HG03175 (cell line): ENCODE results near the gene OSBP2.

Experiments
- ATAC-seq: cut with Tn5 transposase; IDR thresholded peaks from one replicate; pipeline ENCODE4 v1.9.1; 2021; ENCODE audit warnings: mild to moderate bottlenecking, moderate library complexity; ENCODE audit not compliant: unreplicated experiment

The OSBP2 gene

GRCh38 chr22:30928401-30928800 lies 233.7 kb downstream of the OSBP2 start:
- no peak for ATAC-seq

GRCh38 chr22:30930228-30930627 lies 235.6 kb downstream of the OSBP2 start:
- ATAC-seq = no peak

GRCh38 chr22:30931541-30932300 lies 237.0 kb downstream of the OSBP2 start:
- ATAC-seq = no peak

GRCh38 chr22:30932661-30933060 lies 238.0 kb downstream of the OSBP2 start:
- ATAC-seq = no peak

- ATAC-seq = no peak
Measured at GRCh38 chr22:30933457-30933856, 238.8 kb downstream of the OSBP2 start.

GRCh38 chr22:30934053-30934452 lies 239.4 kb downstream of the OSBP2 start:
- ATAC-seq = no peak

- no peak for ATAC-seq
Measured at GRCh38 chr22:30940685-30941362, 246.2 kb downstream of the OSBP2 start.

DNA sequence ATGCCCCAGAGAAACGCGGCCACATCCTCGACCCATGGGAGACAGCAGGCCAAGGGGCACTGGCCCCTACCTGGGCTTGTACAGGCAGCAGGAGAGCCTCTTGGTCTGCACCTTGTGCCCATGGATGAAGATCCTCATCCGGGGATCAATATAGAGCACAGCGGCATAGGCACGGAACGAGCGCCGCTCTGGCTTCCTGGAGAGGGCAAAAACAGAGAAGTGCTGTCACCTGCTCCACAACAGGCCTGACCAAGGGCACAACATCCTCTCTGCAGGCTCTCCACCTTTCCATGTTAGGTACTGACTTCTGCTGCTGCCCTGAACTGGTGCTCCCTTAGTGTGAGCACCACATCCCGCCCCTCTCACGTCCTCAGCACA lies 246.7 kb downstream of the OSBP2 start:
- ATAC-seq = no peak

DNA sequence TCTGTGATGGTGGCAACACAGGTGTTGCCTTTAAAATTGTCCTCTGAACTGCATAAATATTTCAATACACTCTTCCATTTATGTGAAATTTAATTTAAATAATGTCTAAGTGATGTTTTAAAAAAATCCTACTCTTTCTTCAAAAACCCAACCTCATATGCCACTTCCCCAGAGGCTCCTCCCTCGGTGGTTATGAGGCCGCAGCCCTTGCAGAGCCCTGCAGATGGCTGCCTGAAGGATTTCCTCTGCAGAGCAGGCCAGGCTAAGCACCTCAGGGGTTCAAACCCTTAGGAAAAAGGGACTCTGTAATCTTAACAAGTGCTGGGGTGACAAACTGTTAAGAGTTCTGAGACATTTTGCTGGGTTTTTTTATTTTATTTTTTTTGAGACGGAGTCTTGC lies 248.7 kb downstream of the OSBP2 start:
- no peak for ATAC-seq

GRCh38 chr22:30944986-30945385 lies 250.3 kb downstream of the OSBP2 start:
- no peak for ATAC-seq

GRCh38 chr22:30945653-30946052 lies 251.0 kb downstream of the OSBP2 start:
- ATAC-seq = no peak

- ATAC-seq = no peak
Measured at GRCh38 chr22:30946354-30946753, 251.7 kb downstream of the OSBP2 start.

DNA sequence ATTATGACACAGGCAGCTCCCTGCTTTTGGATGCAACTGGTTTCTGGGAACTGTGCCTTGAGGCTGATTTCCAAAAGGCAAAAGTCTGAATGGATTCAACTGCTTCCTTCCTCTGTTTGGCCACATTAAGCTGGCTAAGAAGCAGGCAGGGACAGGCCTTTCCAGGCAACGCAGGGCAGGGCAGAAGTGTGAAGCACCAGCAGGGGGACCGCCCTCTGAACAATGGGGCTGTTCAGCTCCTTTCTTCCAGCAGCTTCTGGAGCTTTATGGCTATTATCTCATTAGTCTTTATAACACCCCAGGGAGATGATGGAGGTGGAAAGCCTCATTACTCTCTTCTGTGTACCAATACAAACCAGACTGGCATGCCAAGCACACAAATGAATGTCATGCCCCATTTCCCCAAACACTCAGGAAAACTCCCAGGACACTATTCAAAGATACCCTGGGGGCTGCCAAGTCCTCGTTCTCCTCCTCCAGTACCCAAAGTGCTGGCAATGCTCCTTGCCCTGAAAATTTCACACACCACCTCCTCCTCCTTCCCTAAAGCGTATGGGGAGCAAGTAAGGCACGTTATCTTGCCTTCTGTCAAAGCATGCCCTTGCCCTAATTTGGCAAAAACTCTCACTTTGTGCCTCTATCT lies 252.6 kb downstream of the OSBP2 start:
- no peak for ATAC-seq

DNA sequence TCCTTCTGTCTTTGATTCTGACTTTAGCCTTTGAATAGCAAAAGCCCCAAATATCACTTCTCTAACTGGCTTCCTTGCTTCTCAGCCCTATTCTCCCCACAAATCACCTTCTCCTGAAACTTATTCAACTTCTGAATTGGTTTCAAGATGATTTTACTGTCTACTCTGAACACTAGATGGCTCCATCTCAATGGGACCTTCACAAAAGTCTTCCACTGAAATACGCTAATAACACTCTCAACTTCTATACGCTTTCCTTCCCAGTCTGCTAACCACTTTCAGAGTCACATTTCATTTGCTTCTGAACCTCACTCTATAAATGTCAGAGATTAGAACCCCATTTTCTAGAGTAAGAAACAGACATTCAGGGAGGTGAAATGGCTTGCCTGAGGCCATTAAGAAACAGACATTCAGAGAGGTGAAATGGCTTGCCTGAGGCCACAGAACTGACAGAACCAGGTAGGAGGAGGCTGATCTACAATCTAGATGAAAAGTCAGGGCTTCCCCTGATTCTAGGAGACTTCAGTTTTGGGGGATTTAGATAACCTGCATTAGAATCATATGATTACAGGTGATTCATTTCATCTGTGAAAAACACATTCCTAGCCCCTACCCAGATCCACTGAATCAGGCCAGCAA lies 253.3 kb downstream of the OSBP2 start:
- no peak for ATAC-seq

GRCh38 chr22:30948930-30949342 lies 254.3 kb downstream of the OSBP2 start:
- no peak for ATAC-seq

DNA sequence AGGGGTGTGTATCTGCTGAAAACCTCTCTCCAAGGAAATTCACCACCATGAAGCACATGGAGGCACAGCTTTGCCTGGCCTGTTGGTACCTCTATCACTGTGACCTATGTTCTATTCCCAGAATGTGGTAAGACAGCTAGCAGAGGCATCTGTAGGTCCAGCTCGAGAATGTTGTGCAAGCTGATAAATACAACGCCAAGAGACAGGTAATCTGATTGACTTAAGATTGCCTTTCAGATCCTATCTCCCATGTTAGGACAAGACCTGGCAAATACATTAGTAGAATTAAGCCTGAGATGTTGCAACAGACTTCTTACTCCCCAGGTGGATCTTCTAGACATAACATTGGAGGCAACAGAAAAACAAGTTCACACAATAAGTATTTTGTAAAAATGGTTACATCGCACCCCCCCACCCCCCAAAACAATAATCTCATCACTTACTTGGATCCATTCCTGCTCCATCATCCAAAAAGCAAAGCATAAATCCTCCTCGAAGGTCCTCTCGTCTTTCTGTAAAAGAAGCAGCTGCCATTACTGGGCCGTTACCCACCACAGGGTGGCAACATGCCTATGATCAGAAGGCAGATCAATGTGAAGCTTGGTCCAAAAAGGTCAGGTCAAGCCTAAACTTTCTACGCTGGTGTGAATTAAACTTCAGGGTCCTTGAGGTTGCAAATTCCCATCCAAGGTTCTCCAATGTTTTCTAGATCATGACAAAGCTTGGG lies 255.4 kb downstream of the OSBP2 start:
- no peak for ATAC-seq

- ATAC-seq = no peak
Measured at GRCh38 chr22:30953206-30953605, 258.5 kb downstream of the OSBP2 start.

- ATAC-seq = no peak
Measured at GRCh38 chr22:30955153-30955552, 260.5 kb downstream of the OSBP2 start.
